ENCODE data around the gene SEC14L2.

- TF ChIP-seq EZH2 (IDR thresholded peaks at IDR 0.05; ENCODE audit: borderline replicate concordance, low read length) (no peak), CTCF (IDR thresholded peaks at IDR 0.05; ENCODE audit: low read length) (no peak)
Measured at GRCh38 chr22:30357236-30357570, 39.6 kb upstream of the SEC14L2 start.
